B cell (primary cell): Measurements from ENCODE around the gene ARHGAP45. TPM values are rescaled to one million over a fixed set of nuclear protein-coding genes. Genes with fewer than 3 reads are reported as not detected.

Experiments used
- ATAC-seq: fragments of 200-7000 bp; cut with Tn5 transposase; one replicate; pipeline ENCODE4 v1.10.0; 2021; ENCODE audit warnings: low read depth, mild to moderate bottlenecking, moderate number of reproducible peaks, moderate library complexity
- CTCF ChIA-PET: fragments of 350-600 bp; sonication (Branson Sonifier 250); formaldehyde crosslinking; loops from one replicate; lab custom pipeline; 2021; ENCODE audit warnings: antibody characterized with exemption, inconsistent platforms; lab: Charles Lee
- POLR2A ChIA-PET: fragments of 350-600 bp; sonication (Branson Sonifier 250); formaldehyde crosslinking; loops from one replicate; lab custom pipeline; 2021; ENCODE audit warnings: antibody characterized with exemption; lab: Charles Lee
- DNase-seq: peaks from one replicate; pipeline ENCODE4 v3.0.0; 2013
- H2AFZ ChIP-seq: 2 replicates; pipeline ENCODE4 v1.6.1; 2012; ENCODE audit warnings: mild to moderate bottlenecking, low read depth, low read length; ENCODE audit not compliant: insufficient read depth, poor library complexity, severe bottlenecking
- H3K27ac ChIP-seq, 2 donors: 1 replicate in 1 of 2; 2 replicates in 1 of 2; pipeline ENCODE4 v1.5.1; 2012 to 2013; ENCODE audit warnings: low read length in 2 of 2, mild to moderate bottlenecking in 2 of 2, moderate library complexity in 1 of 2
- H3K27me3 ChIP-seq, 4 experiments: fragments of 200-600 bp in 1 of 4; sonication (generic) in 1 of 4; replicated peaks in 1 of 4; 1 replicate in 2 of 4; 2 replicates in 2 of 4; pipeline versions ENCODE4 v1.6.1 to v1.7.0; 2013 to 2016; ENCODE audit warnings: low read length in 3 of 4, mild to moderate bottlenecking in 2 of 4, mixed read lengths in 1 of 4, moderate library complexity in 1 of 4; ENCODE audit not compliant: insufficient read depth in 4 of 4, control insufficient read depth in 3 of 4; ENCODE audit errors: control extremely low read depth in 1 of 4
- H3K36me3 ChIP-seq, 2 experiments: replicated peaks in 1 of 2; 1 replicate in 1 of 2; 2 replicates in 1 of 2; pipeline versions ENCODE4 v1.6.1 to v1.7.1; 2013; ENCODE audit warnings: low read length in 1 of 2; ENCODE audit not compliant: insufficient read depth in 2 of 2, control insufficient read depth in 1 of 2; ENCODE audit errors: control extremely low read depth in 1 of 2, extremely low read depth in 1 of 2
- H3K4me1 ChIP-seq, 2 donors: fragments of 200-600 bp in 1 of 2; sonication (generic) in 1 of 2; 1 replicate in 1 of 2; 2 replicates in 1 of 2; pipeline versions ENCODE4 v1.5.1 to v1.6.1; 2013 to 2017; ENCODE audit warnings: low read length in 2 of 2; ENCODE audit not compliant: control insufficient read depth in 2 of 2, insufficient read depth in 2 of 2
- H3K4me2 ChIP-seq: replicated peaks from 2 replicates; pipeline ENCODE3; 2012; ENCODE audit warnings: mild to moderate bottlenecking, low read depth, low read length; ENCODE audit not compliant: poor library complexity, severe bottlenecking
- H3K4me3 ChIP-seq, 5 experiments: fragments of 200-600 bp in 1 of 5; sonication (generic) in 1 of 5; 1 replicate in 3 of 5; 2 replicates in 2 of 5; pipeline versions ENCODE4 v1.5.1 to v1.7.0; 2011 to 2016; ENCODE audit warnings: low read length in 4 of 5, mild to moderate bottlenecking in 4 of 5, low read depth in 2 of 5, control low read depth in 1 of 5, moderate library complexity in 1 of 5; ENCODE audit not compliant: insufficient read depth in 1 of 5; ENCODE audit errors: control extremely low read depth in 1 of 5, extremely low read depth in 1 of 5
- H3K79me2 ChIP-seq: fragments of 200-600 bp; sonication (generic); one replicate; pipeline ENCODE4 v1.6.0; 2016; ENCODE audit warnings: low read length; ENCODE audit not compliant: control insufficient read depth, insufficient read depth
- H3K9ac ChIP-seq: fragments of 200-600 bp; sonication (generic); 2 replicates; pipeline ENCODE4 v1.6.1; 2017; ENCODE audit warnings: mild to moderate bottlenecking, low read length, moderate library complexity
- H3K9me3 ChIP-seq, 3 donors: one replicate each; pipeline versions ENCODE4 v1.6.1 to v1.7.1; 2013; ENCODE audit warnings: low read length in 2 of 3; ENCODE audit not compliant: control insufficient read depth in 2 of 3, insufficient read depth in 1 of 3; ENCODE audit errors: control extremely low read depth in 1 of 3
- H4K20me1 ChIP-seq: 2 replicates; pipeline ENCODE4 v1.6.0; 2012; ENCODE audit warnings: mild to moderate bottlenecking, low read length; ENCODE audit not compliant: insufficient read depth, control insufficient read depth, poor library complexity, severe bottlenecking
- H3K27ac Mint-ChIP-seq: one replicate; pipeline ENCODE4 v1.8.0; 2021; ENCODE audit warnings: mixed read lengths
- H3K27me3 Mint-ChIP-seq: one replicate; pipeline ENCODE4 v1.8.0; 2021; ENCODE audit warnings: mixed read lengths
- H3K4me1 Mint-ChIP-seq: one replicate; pipeline ENCODE4 v1.8.0; 2021; ENCODE audit warnings: mixed read lengths
- H3K4me3 Mint-ChIP-seq: one replicate; pipeline ENCODE4 v1.8.0; 2021; ENCODE audit warnings: mixed read lengths
- H3K9me3 Mint-ChIP-seq: one replicate; pipeline ENCODE4 v1.8.0; 2022; ENCODE audit warnings: mixed read lengths; ENCODE audit not compliant: insufficient read depth
- EZH2 ChIP-seq: IDR thresholded peaks from 2 replicates; pipeline ENCODE4 v1.6.1; 2012; ENCODE audit warnings: borderline replicate concordance, low read depth, mild to moderate bottlenecking, moderate library complexity, low read length; ENCODE audit not compliant: insufficient read depth, poor library complexity, severe bottlenecking
- WGBS: methylation state at CpG from one replicate; pipeline ENCODE4 v1.1.5; 2013; ENCODE audit warnings: missing lambda C conversion rate; ENCODE audit not compliant: insufficient coverage; 5-methylcytosine and 5-hydroxymethylcytosine counted together
- intact Hi-C: fragments of 100-400 bp; cut with micrococcal nuclease; formaldehyde crosslinking; loops from one replicate; pipeline ENCODE4 v1.10.0; 2022
- polyA plus RNA-seq: library from polyadenylated mRNA; depleted of rRNA; stranded (reverse); fragments of >200 nt; gene quantifications from 2 replicates; pipeline ENCODE4 v1.2.3, GENCODE V29; 2012
- total RNA-seq, 2 donors: library from RNA; stranded (reverse); fragments of 120-200 nt in 1 of 2; gene quantifications; 1 replicate in 1 of 2; 2 replicates in 1 of 2; pipeline versions ENCODE4 v1.2.3 to v1.2.4, GENCODE V29; 2013 to 2022
- TF ChIP-seq, protein P1 (sequence below): fragments of 200-600 bp; IDR thresholded peaks from one replicate; pipeline ENCODE4 v1.8.0; 2022; ENCODE audit warnings: antibody characterized with exemption, mild to moderate bottlenecking

Gene ARHGAP45
- total and polyA plus RNA-seq, 2 donors (not counting 1 experiment from before 2014, with no cell fraction given), result 488 to 490 TPM

GRCh38 chr19:1131718-1132551 is 65.0 kb downstream of the ARHGAP45 start:
- DNase-seq, result peak; percentile 91
- Histone ChIP-seq H3K9me3 (peaks cover 0 to 5% (median 0%) of the 10 kb centered on the region in 3 donors), H3K27ac (peak overlapping the region; percentile 78 to 89), H2AFZ (peak overlapping the region; percentile 79), H4K20me1 (peaks cover 58% of the 10 kb centered on the region), H3K4me3 (peak overlapping the region; percentile 41 to 92 (median 78)), H3K36me3 (peaks cover 0 to 10% of the 10 kb centered on the region in 2 experiments), H3K9ac (peak overlapping the region; percentile 87), H3K27me3 (no peaks in the 10 kb centered on the region), H3K4me2 (peak overlapping the region; percentile 95), H3K79me2 (peaks cover 83% of the 10 kb centered on the region), H3K4me1 (peaks cover 42 to 58% of the 10 kb centered on the region in 2 donors)
- peak overlapping the region; percentile 90 for H3K4me3 Mint-ChIP-seq
- H3K9me3 Mint-ChIP-seq, result no peaks in the 10 kb centered on the region
- under 1% methylated on average over 60 of the region's 64 CpGs for WGBS
- CTCF ChIA-PET, result interaction anchor here (0.8 to 1.9 kb wide), 4 partner anchors 18 to 113 kb away, joined by 3 to 15 read pairs (median 5); no protein-coding TSS in a partner anchor
- intact Hi-C loops, result loop anchor here (1.0 to 5.0 kb wide), 4 partner anchors 19 to 109 kb away; partner anchors contain the start of genes ATP5F1D and SBNO2
- no peaks in the 10 kb centered on the region for H3K27me3 Mint-ChIP-seq
- no peak for TF ChIP-seq EZH2
- TF ChIP-seq, protein P1, sequence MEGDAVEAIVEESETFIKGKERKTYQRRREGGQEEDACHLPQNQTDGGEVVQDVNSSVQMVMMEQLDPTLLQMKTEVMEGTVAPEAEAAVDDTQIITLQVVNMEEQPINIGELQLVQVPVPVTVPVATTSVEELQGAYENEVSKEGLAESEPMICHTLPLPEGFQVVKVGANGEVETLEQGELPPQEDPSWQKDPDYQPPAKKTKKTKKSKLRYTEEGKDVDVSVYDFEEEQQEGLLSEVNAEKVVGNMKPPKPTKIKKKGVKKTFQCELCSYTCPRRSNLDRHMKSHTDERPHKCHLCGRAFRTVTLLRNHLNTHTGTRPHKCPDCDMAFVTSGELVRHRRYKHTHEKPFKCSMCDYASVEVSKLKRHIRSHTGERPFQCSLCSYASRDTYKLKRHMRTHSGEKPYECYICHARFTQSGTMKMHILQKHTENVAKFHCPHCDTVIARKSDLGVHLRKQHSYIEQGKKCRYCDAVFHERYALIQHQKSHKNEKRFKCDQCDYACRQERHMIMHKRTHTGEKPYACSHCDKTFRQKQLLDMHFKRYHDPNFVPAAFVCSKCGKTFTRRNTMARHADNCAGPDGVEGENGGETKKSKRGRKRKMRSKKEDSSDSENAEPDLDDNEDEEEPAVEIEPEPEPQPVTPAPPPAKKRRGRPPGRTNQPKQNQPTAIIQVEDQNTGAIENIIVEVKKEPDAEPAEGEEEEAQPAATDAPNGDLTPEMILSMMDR, result no peak
- ATAC-seq, result peak; percentile 73
- POLR2A ChIA-PET, result interaction anchor here (0.6 to 1.9 kb wide), 4 partner anchors 42 to 874 kb away, joined by 3 to 6 read pairs (median 4); partner anchors contain the start of genes CIRBP and SBNO2
- peaks cover 38% of the 10 kb centered on the region for H3K4me1 Mint-ChIP-seq
- H3K27ac Mint-ChIP-seq, result peak overlapping the region; percentile 93
